HG02642 (cell line): ENCODE measurements around the gene KCNH4.
"Not testable (repeated sequence)": the region's sequence is repeated elsewhere in the genome, so short reads cannot be mapped to it uniquely, and the experiment has no call there.

Experiments
- ATAC-seq: cut with Tn5 transposase; IDR thresholded peaks from one replicate; pipeline ENCODE4 v1.9.1; 2021; ENCODE audit warnings: mild to moderate bottlenecking; ENCODE audit not compliant: unreplicated experiment, poor library complexity

The KCNH4 gene

GRCh38 chr17:42180411-42180921, 476 bp downstream of the KCNH4 start:
- no peak for ATAC-seq

GRCh38 chr17:42179911-42180410, 981 bp downstream of the KCNH4 start:
- ATAC-seq, result no peak

- no peak for ATAC-seq
Observed at GRCh38 chr17:42179335-42179734, 1.6 kb downstream of the KCNH4 start.

GRCh38 chr17:42178817-42179216, 2.1 kb downstream of the KCNH4 start:
- ATAC-seq, result no peak

GRCh38 chr17:42177684-42178083, 3.3 kb downstream of the KCNH4 start:
- no peak for ATAC-seq

- ATAC-seq, result no peak
Observed at GRCh38 chr17:42174126-42174783, 6.7 kb downstream of the KCNH4 start.

GRCh38 chr17:42171831-42172230, 9.1 kb downstream of the KCNH4 start:
- ATAC-seq, result no peak

GRCh38 chr17:42169351-42169750, 11.6 kb downstream of the KCNH4 start:
- no peak for ATAC-seq

GRCh38 chr17:42167807-42168206, 13.1 kb downstream of the KCNH4 start:
- no peak for ATAC-seq

GRCh38 chr17:42166196-42166763, 14.7 kb downstream of the KCNH4 start:
- ATAC-seq, result no peak

GRCh38 chr17:42165751-42166150, 15.2 kb downstream of the KCNH4 start:
- ATAC-seq, result no peak

GRCh38 chr17:42163696-42164407, 17.1 kb downstream of the KCNH4 start:
- ATAC-seq, result no peak

GRCh38 chr17:42163113-42163512, 17.8 kb downstream of the KCNH4 start:
- no peak for ATAC-seq

GRCh38 chr17:42160531-42160910, 20.4 kb downstream of the KCNH4 start:
- no peak for ATAC-seq

GRCh38 chr17:42159796-42160530, 21.0 kb downstream of the KCNH4 start:
- ATAC-seq, result no peak

GRCh38 chr17:42155614-42156045, 25.3 kb downstream of the KCNH4 start:
- ATAC-seq, result no peak

GRCh38 chr17:42153919-42154742, 26.8 kb downstream of the KCNH4 start:
- ATAC-seq, result no peak

- no peak for ATAC-seq
Observed at GRCh38 chr17:42146911-42147607, 33.9 kb downstream of the KCNH4 start.

- not testable (repeated sequence) for ATAC-seq
Observed at GRCh38 chr17:42143138-42143537, 37.8 kb downstream of the KCNH4 start.
